Mesenchymal stem cell (in vitro differentiated cells and primary cell): ENCODE measurements around the gene PTCH1.

Experiments used
- DNase-seq: peaks from one replicate; pipeline ENCODE4 v3.0.0-alpha.2; 2013
- H2AFZ ChIP-seq: one replicate; pipeline ENCODE4 v1.6.1; 2013; ENCODE audit warnings: low read depth, mild to moderate bottlenecking, control low read depth, inconsistent platforms, low read length, moderate library complexity
- H2AK5ac ChIP-seq: 2 replicates; pipeline ENCODE4 v1.6.1; 2013; ENCODE audit warnings: low read length, moderate library complexity, mild to moderate bottlenecking, inconsistent platforms; ENCODE audit not compliant: severe bottlenecking
- H2BK120ac ChIP-seq: one replicate; pipeline ENCODE4 v1.6.1; 2013; ENCODE audit warnings: low read depth, mild to moderate bottlenecking, inconsistent platforms, low read length, moderate library complexity
- H2BK12ac ChIP-seq, 2 experiments: one replicate each; pipeline ENCODE4 v1.6.1; 2013; ENCODE audit warnings: inconsistent platforms in 2 of 2, low read length in 2 of 2, mild to moderate bottlenecking in 2 of 2, moderate library complexity in 2 of 2, control low read depth in 1 of 2
- H2BK15ac ChIP-seq: one replicate; pipeline ENCODE4 v1.6.1; 2013; ENCODE audit warnings: mild to moderate bottlenecking, low read depth, inconsistent platforms; ENCODE audit not compliant: poor library complexity, severe bottlenecking
- H2BK5ac ChIP-seq: 2 replicates; pipeline ENCODE4 v1.6.1; 2013; ENCODE audit warnings: low read depth, mild to moderate bottlenecking, low read length, control low read depth, inconsistent platforms; ENCODE audit not compliant: poor library complexity, severe bottlenecking
- H3K14ac ChIP-seq, 2 experiments: one replicate each; pipeline ENCODE4 v1.6.1; 2013; ENCODE audit warnings: inconsistent platforms in 2 of 2, low read length in 2 of 2, control low read depth in 1 of 2, mild to moderate bottlenecking in 1 of 2, moderate library complexity in 1 of 2
- H3K18ac ChIP-seq, 2 experiments: one replicate each; pipeline ENCODE4 v1.6.1; 2013; ENCODE audit warnings: inconsistent platforms in 2 of 2, low read length in 2 of 2, control low read depth in 1 of 2, low read depth in 1 of 2, mild to moderate bottlenecking in 1 of 2
- H3K23ac ChIP-seq, 2 experiments: one replicate each; pipeline ENCODE4 v1.6.1; 2013; ENCODE audit warnings: inconsistent platforms in 2 of 2, low read length in 2 of 2, mild to moderate bottlenecking in 2 of 2, moderate library complexity in 2 of 2, control low read depth in 1 of 2
- H3K27ac ChIP-seq: 2 replicates; pipeline ENCODE4 v1.5.1; 2013; ENCODE audit warnings: mild to moderate bottlenecking, moderate library complexity, low read length, control low read depth, inconsistent platforms; ENCODE audit not compliant: poor library complexity, severe bottlenecking
- H3K27me3 ChIP-seq, 2 experiments: 2 replicates each; pipeline versions ENCODE4 v1.6.1 to v1.7.0; 2013; ENCODE audit warnings: low read length in 2 of 2, mild to moderate bottlenecking in 2 of 2, moderate library complexity in 2 of 2, control low read depth in 1 of 2, inconsistent platforms in 1 of 2; ENCODE audit not compliant: control insufficient read depth in 1 of 2, insufficient read depth in 1 of 2
- H3K36me3 ChIP-seq, 2 experiments: 2 replicates each; pipeline versions ENCODE4 v1.6.1 to v1.7.0; 2013; ENCODE audit warnings: low read length in 2 of 2, control low read depth in 1 of 2, inconsistent platforms in 1 of 2, low read depth in 1 of 2, mild to moderate bottlenecking in 1 of 2; ENCODE audit not compliant: insufficient read depth in 2 of 2, control insufficient read depth in 1 of 2
- H3K4ac ChIP-seq, 2 experiments: one replicate each; pipeline ENCODE4 v1.6.1; 2013; ENCODE audit warnings: inconsistent platforms in 2 of 2, low read length in 2 of 2, mild to moderate bottlenecking in 2 of 2, moderate library complexity in 2 of 2, control low read depth in 1 of 2, low read depth in 1 of 2
- H3K4me1 ChIP-seq: 2 replicates; pipeline ENCODE4 v1.6.1; 2013; ENCODE audit warnings: low read depth, low read length, control low read depth; ENCODE audit not compliant: control insufficient read depth, insufficient read depth
- H3K4me2 ChIP-seq: 2 replicates; pipeline ENCODE4 v1.6.1; 2013; ENCODE audit warnings: low read length, mild to moderate bottlenecking, inconsistent platforms; ENCODE audit not compliant: poor library complexity, severe bottlenecking
- H3K4me3 ChIP-seq, 2 experiments: 2 replicates each; pipeline versions ENCODE4 v1.5.1 to v1.7.0; 2013; ENCODE audit warnings: low read length in 2 of 2, mild to moderate bottlenecking in 2 of 2, control low read depth in 1 of 2, low read depth in 1 of 2; ENCODE audit not compliant: insufficient read depth in 1 of 2
- H3K79me1 ChIP-seq: replicated peaks from 2 replicates; pipeline ENCODE4 v1.6.1; 2013; ENCODE audit warnings: mild to moderate bottlenecking, control low read depth, low read length, inconsistent platforms; ENCODE audit not compliant: poor library complexity, severe bottlenecking
- H3K9ac ChIP-seq: 2 replicates; pipeline ENCODE4 v1.7.0; 2013; ENCODE audit warnings: mild to moderate bottlenecking, low read length, moderate library complexity
- H3K9me3 ChIP-seq: 2 replicates; pipeline ENCODE4 v1.7.0; 2013; ENCODE audit warnings: mild to moderate bottlenecking, low read length; ENCODE audit not compliant: control insufficient read depth
- H4K8ac ChIP-seq: one replicate; pipeline ENCODE4 v1.6.1; 2013; ENCODE audit warnings: inconsistent platforms, mild to moderate bottlenecking, low read length, moderate library complexity
- H4K91ac ChIP-seq: one replicate; pipeline ENCODE4 v1.6.1; 2013; ENCODE audit warnings: mild to moderate bottlenecking, low read length, inconsistent platforms
- WGBS: methylation state at CpG from one replicate; pipeline ENCODE4 v1.1.7; 2013; ENCODE audit warnings: mixed read lengths; 5-methylcytosine and 5-hydroxymethylcytosine counted together

The PTCH1 gene

DNA sequence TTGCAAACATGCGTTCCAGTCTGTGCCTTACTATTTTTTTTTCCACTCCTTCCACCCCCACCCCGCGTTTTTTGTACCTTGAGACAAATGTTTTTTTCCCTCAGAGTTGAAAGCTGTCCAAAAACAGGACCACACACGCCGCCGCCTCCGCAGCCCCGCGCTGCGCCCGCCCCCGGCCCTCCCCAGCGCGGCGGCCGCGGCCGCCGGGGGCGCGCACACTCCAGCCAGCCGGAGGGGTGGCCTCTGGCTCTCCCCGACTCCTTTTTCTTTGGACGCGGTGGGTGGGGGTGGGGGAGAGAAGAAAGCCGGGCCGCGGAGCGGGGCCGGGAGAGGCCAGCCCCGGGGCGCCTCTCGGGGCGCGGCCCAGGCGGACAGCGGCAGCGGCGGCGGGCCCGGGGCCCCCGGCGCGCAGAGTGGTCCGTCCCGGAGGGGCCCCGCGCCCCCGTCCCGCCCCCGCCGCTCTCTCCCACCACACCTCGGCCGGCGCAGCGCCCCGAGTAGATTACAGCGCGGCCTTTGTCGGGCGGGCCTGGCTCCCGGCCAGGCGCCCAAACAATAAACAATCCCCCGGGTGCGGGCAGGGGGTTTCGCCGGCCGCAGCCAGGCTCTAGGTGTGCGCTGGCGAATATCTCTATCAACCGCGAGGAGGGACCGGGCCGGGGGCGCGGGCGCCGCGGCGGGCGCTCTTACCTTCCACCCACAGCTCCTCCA lies 10.9 kb downstream of the PTCH1 start:
- Histone ChIP-seq H3K36me3 (peaks cover 0 to 5% of the 10 kb centered on the region in 2 experiments), H3K23ac (no peak overlapping the region), H3K4me2 (peak overlapping the region; percentile 97), H3K27me3 (no peaks in the 10 kb centered on the region), H3K4ac (peak overlapping the region; percentile 81 to 94), H3K4me1 (peaks cover 8% of the 10 kb centered on the region), H3K27ac (peak overlapping the region; percentile 82), H2AFZ (no peak overlapping the region), H4K91ac (peak overlapping the region; percentile 80), H2BK5ac (peak overlapping the region; percentile 90), H2BK12ac (peak overlapping the region in 1 of 2 experiments; percentile 85), H3K18ac (peak overlapping the region; percentile 96 to 98), H3K14ac (peak overlapping the region in 1 of 2 experiments; percentile 64), H3K9ac (peak overlapping the region; percentile 89), H2BK120ac (peak overlapping the region; percentile 99), H3K9me3 (no peaks in the 10 kb centered on the region), H2AK5ac (no peak overlapping the region), H4K8ac (peak overlapping the region; percentile 77), H3K4me3 (peak overlapping the region; percentile 81 to 95), H3K79me1 (peaks cover 28% of the 10 kb centered on the region), H2BK15ac (peak overlapping the region; percentile 97)
- DNase-seq = peak; percentile 72
- under 1% methylated on average over 42 of the region's 81 CpGs for WGBS

GRCh38 chr9:95505072-95505716 lies 11.6 kb downstream of the PTCH1 start:
- peak overlapping the region in 1 of 2 experiments; percentile 95 for H3K4me3 ChIP-seq
- peak overlapping the region; percentile 39 for H3K27ac ChIP-seq
- H3K27me3 ChIP-seq = no peaks in the 10 kb centered on the region
- peak; percentile 25 for DNase-seq
- H3K4me2 ChIP-seq = peak overlapping the region; percentile 87
- no peak overlapping the region for H2AK5ac ChIP-seq
- H3K79me1 ChIP-seq = peaks cover 32% of the 10 kb centered on the region
- no peak overlapping the region for H3K23ac ChIP-seq
- no peak overlapping the region for H2BK15ac ChIP-seq
- peak overlapping the region; percentile 89 for H3K9ac ChIP-seq
- H3K4me1 ChIP-seq = peaks cover 8% of the 10 kb centered on the region
- no peak overlapping the region for H3K14ac ChIP-seq
- no peak overlapping the region for H4K8ac ChIP-seq
- H2BK120ac ChIP-seq = no peak overlapping the region
- no peak overlapping the region for H3K18ac ChIP-seq
- 11% methylated on average over 8 of the region's 10 CpGs for WGBS
- H2BK12ac ChIP-seq = peak overlapping the region in 1 of 2 experiments; percentile 6
- H4K91ac ChIP-seq = no peak overlapping the region
- peak overlapping the region in 1 of 2 experiments; percentile 42 for H3K4ac ChIP-seq
- H2BK5ac ChIP-seq = no peak overlapping the region
- H2AFZ ChIP-seq = no peak overlapping the region
- no peaks in the 10 kb centered on the region for H3K9me3 ChIP-seq
- H3K36me3 ChIP-seq = peaks cover 0 to 5% of the 10 kb centered on the region in 2 experiments

- peaks cover 34% of the 10 kb centered on the region for H3K79me1 ChIP-seq
- H3K4me2 ChIP-seq = peak overlapping the region; percentile 7
- H3K27me3 ChIP-seq = no peaks in the 10 kb centered on the region
- no peaks in the 10 kb centered on the region for H3K9me3 ChIP-seq
- no peak overlapping the region for H2AK5ac ChIP-seq
- H3K27ac ChIP-seq = no peak overlapping the region
- 31% methylated on average over 14 of the region's 15 CpGs for WGBS
- H3K23ac ChIP-seq = no peak overlapping the region
- H3K4me1 ChIP-seq = peaks cover 10% of the 10 kb centered on the region
- no peak overlapping the region for H2BK15ac ChIP-seq
- no peak overlapping the region for H3K4me3 ChIP-seq
- H3K9ac ChIP-seq = no peak overlapping the region
- peak; percentile 85 for DNase-seq
- peaks cover 0 to 5% of the 10 kb centered on the region in 2 experiments for H3K36me3 ChIP-seq
- no peak overlapping the region for H4K91ac ChIP-seq
- H3K14ac ChIP-seq = no peak overlapping the region
- peak overlapping the region; percentile 46 to 65 for H3K4ac ChIP-seq
- H2BK5ac ChIP-seq = no peak overlapping the region
- peak overlapping the region; percentile 25 to 69 for H3K18ac ChIP-seq
- peak overlapping the region; percentile 18 to 70 for H2BK12ac ChIP-seq
- no peak overlapping the region for H4K8ac ChIP-seq
- no peak overlapping the region for H2BK120ac ChIP-seq
- H2AFZ ChIP-seq = no peak overlapping the region
Measured at GRCh38 chr9:95504053-95504963, 12.5 kb downstream of the PTCH1 start.
